ENCODE data around the gene PLPP3.

- TF ChIP-seq CTCF (IDR thresholded peaks at IDR 0.05) (no peak), POLR2A (IDR thresholded peaks at IDR 0.05) (no peak)
These were observed 96.9 kb downstream of the PLPP3 start for GRCh38 chr1:56482486-56482885.

Data from testis (tissue), 2 donors.